Measurements from ENCODE around the gene CDX1.

GRCh38 chr5:150123542-150123941 is 43.0 kb upstream of the CDX1 start:
- TF ChIP-seq, protein P1, sequence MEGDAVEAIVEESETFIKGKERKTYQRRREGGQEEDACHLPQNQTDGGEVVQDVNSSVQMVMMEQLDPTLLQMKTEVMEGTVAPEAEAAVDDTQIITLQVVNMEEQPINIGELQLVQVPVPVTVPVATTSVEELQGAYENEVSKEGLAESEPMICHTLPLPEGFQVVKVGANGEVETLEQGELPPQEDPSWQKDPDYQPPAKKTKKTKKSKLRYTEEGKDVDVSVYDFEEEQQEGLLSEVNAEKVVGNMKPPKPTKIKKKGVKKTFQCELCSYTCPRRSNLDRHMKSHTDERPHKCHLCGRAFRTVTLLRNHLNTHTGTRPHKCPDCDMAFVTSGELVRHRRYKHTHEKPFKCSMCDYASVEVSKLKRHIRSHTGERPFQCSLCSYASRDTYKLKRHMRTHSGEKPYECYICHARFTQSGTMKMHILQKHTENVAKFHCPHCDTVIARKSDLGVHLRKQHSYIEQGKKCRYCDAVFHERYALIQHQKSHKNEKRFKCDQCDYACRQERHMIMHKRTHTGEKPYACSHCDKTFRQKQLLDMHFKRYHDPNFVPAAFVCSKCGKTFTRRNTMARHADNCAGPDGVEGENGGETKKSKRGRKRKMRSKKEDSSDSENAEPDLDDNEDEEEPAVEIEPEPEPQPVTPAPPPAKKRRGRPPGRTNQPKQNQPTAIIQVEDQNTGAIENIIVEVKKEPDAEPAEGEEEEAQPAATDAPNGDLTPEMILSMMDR (IDR thresholded peaks at IDR 0.05 in 4 of 5, conservative IDR thresholded peaks at IDR 0.05 in 1 of 5), result no peak
- TF ChIP-seq POLR2A (IDR thresholded peaks at IDR 0.05), result no peak
